Left ventricle myocardium inferior (tissue), 1 donor: ENCODE data around the gene CLVS2. TPM values are rescaled to one million over a fixed set of nuclear protein-coding genes. Genes with fewer than 3 reads are reported as not detected.

Experiments
- DNase-seq: peaks from one replicate; pipeline ENCODE4 v3.0.0-alpha.2; 2020
- H3K27ac ChIP-seq: fragments of 200-600 bp; replicated peaks from 2 replicates; pipeline ENCODE4 v1.8.0; 2021
- H3K27me3 ChIP-seq: fragments of 200-600 bp; 2 replicates; pipeline ENCODE4 v1.8.0; 2021; ENCODE audit warnings: low read depth
- H3K36me3 ChIP-seq: fragments of 200-600 bp; 2 replicates; pipeline ENCODE4 v1.8.0; 2021
- H3K4me1 ChIP-seq: fragments of 200-600 bp; 2 replicates; pipeline ENCODE4 v1.8.0; 2021
- H3K4me3 ChIP-seq: fragments of 200-600 bp; 2 replicates; pipeline ENCODE4 v1.8.0; 2021; ENCODE audit warnings: mild to moderate bottlenecking, moderate library complexity
- H3K9me3 ChIP-seq: fragments of 200-600 bp; replicated peaks from 2 replicates; pipeline ENCODE4 v1.8.0; 2021
- intact Hi-C: fragments of 100-400 bp; cut with micrococcal nuclease; formaldehyde crosslinking; loops from one replicate; pipeline ENCODE4 v1.11.0; 2022
- total RNA-seq: library from RNA; stranded (reverse); fragmentation: NEBNext Ultra II Directional; extraction: Animal tissue kit (Norgen Biotek cat#: 25700); gene quantifications from one replicate; pipeline ENCODE4 v1.2.1, GENCODE V29; 2021
- TF ChIP-seq, protein P1 (sequence below): fragments of 200-600 bp; IDR thresholded peaks from 2 replicates; pipeline ENCODE4 v1.8.0; 2021; ENCODE audit warnings: antibody characterized with exemption, mild to moderate bottlenecking, borderline replicate concordance
- donor health status: DM: no; HTN: yes; CAD: no; lungs with severe emphysema.

The CLVS2 gene
- total RNA-seq, 1 donor from 2014 or later, result 0.05 TPM

DNA sequence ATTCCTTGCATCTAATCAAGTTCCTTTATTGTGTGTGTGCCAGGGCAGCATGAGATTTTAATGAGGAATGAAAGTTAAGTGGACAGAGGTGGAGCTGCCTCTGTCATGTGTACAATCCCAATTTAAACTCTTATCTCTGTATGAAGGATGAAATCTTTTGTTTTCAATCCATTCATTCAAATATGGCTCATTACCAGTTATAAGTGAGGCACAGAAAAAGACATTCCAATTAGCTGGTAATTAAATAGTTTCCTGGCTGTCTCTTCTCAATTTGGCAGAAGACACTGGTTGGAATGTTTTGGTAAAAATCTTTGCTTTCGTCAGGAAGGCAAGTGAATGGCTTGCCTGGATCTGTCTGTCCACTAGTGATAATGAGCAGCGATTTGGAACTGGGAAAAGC, 46.4 kb downstream of the CLVS2 start:
- intact Hi-C loops, result no loop called here
- Histone ChIP-seq H3K4me3 (no peak overlapping the region), H3K27ac (no peak overlapping the region), H3K27me3 (no peaks in the 10 kb centered on the region), H3K9me3 (no peaks in the 10 kb centered on the region), H3K4me1 (no peaks in the 10 kb centered on the region), H3K36me3 (no peaks in the 10 kb centered on the region)
- DNase-seq, result no peak
- TF ChIP-seq, protein P1, sequence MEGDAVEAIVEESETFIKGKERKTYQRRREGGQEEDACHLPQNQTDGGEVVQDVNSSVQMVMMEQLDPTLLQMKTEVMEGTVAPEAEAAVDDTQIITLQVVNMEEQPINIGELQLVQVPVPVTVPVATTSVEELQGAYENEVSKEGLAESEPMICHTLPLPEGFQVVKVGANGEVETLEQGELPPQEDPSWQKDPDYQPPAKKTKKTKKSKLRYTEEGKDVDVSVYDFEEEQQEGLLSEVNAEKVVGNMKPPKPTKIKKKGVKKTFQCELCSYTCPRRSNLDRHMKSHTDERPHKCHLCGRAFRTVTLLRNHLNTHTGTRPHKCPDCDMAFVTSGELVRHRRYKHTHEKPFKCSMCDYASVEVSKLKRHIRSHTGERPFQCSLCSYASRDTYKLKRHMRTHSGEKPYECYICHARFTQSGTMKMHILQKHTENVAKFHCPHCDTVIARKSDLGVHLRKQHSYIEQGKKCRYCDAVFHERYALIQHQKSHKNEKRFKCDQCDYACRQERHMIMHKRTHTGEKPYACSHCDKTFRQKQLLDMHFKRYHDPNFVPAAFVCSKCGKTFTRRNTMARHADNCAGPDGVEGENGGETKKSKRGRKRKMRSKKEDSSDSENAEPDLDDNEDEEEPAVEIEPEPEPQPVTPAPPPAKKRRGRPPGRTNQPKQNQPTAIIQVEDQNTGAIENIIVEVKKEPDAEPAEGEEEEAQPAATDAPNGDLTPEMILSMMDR, result no peak

DNA sequence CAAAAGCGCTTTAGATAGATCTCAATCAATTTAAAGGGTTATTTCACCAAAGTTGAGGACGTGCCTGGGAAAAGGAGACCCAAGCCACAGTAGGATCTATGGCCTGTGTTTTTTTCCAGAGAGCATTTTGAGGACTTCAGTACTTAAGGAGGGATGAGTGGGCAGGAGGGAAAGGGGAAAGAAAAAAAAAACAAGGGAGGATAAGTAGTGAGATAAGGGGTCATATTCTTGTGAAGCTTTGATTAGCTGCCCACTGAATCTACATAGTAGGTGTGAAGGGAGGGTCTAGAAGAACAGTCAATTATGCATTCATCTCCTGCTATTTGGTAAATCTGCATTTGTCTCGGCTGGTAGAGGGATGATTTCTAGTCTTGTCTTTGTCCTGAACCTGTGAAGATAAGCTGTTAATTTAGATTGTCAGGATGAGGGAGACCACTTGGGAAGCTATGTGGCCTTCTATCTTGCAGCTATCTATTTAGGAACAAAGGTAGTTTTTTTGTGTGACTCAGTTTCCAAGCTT, 48.4 kb downstream of the CLVS2 start:
- Histone ChIP-seq H3K4me1 (no peaks in the 10 kb centered on the region), H3K27me3 (no peaks in the 10 kb centered on the region), H3K9me3 (no peaks in the 10 kb centered on the region), H3K36me3 (no peaks in the 10 kb centered on the region), H3K4me3 (no peak overlapping the region), H3K27ac (no peak overlapping the region)
- DNase-seq, result no peak
- intact Hi-C loops, result no loop called here
- TF ChIP-seq, protein P1, result no peak

DNA sequence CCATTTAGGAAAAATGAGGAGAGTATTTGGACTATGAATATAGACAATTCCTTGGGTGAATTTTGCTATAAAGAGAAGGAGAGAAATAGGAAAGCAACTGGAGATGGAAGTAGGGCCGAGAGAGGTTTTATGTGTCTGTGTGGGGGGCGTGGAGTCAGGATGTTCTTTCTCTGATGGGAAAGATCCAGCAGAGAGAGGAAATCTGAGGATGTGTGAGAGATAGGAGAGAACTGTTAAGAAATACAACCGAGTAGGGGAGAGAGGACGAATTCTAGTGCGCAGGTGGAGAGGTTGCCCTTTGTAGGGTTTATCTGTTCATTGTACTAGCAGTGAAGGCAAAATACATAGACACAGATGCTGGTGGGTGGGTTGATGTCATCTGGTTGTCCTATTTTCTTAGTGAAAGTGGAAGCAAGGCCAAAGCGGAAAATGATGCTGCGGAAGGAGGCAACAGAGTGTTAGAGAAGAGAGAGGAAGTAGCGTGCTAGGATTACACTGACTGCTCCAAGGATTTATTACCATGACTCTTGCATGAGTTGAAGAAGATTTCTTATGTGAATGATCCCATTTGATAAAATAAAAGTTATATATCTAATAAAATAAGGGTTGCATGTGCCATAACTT, 57.7 kb downstream of the CLVS2 start:
- Histone ChIP-seq H3K27ac (no peak overlapping the region), H3K9me3 (no peaks in the 10 kb centered on the region), H3K4me3 (no peak overlapping the region), H3K27me3 (no peaks in the 10 kb centered on the region), H3K36me3 (no peaks in the 10 kb centered on the region), H3K4me1 (no peaks in the 10 kb centered on the region)
- intact Hi-C loops, result no loop called here
- TF ChIP-seq, protein P1, result no peak
- no peak for DNase-seq

DNA sequence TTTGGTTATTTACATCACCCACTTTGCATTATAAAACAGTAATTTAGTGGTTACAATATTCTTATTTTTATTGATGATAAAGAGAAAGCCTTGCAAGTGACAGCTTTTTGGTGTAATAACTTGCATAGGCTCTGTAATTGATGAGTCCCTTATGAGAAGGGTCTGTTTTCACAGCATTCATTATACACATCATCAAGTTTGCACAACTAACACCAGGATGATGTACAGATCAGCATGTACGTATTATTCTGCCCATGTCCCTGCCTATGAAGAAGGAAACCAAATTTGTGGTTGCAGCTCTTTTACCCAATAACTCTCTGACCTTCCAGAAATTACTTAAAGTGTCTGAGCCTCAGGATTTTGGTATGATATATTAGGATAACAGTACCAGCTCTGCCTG, 59.2 kb downstream of the CLVS2 start:
- intact Hi-C loops, result no loop called here
- no peaks in the 10 kb centered on the region for H3K4me1 ChIP-seq
- TF ChIP-seq, protein P1, result no peak
- H3K4me3 ChIP-seq, result no peak overlapping the region
- H3K27ac ChIP-seq, result no peak overlapping the region
- no peaks in the 10 kb centered on the region for H3K9me3 ChIP-seq
- DNase-seq, result no peak
- no peaks in the 10 kb centered on the region for H3K27me3 ChIP-seq
- H3K36me3 ChIP-seq, result no peaks in the 10 kb centered on the region

DNA sequence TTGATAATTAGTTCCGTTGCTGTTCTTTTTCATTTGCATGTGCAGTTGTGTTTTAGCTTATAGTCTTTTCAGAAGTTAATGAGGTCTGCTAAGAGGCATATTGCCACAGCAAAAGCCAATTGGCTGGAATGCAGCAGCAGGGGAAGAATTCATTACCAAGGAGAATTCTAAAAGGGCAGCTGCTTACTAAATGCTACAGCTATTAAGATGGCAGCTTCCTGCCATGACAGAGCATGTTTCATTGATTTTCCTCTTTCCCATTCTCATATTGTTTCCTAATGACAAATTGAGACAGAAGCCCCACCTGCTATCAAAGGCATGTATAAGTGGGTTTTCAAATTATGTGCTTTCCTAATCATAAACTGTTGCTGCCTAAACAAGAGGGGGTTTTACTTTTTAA, 66.6 kb downstream of the CLVS2 start:
- Histone ChIP-seq H3K4me3 (no peak overlapping the region), H3K36me3 (no peaks in the 10 kb centered on the region), H3K9me3 (no peaks in the 10 kb centered on the region), H3K27me3 (no peaks in the 10 kb centered on the region), H3K27ac (no peak overlapping the region), H3K4me1 (no peaks in the 10 kb centered on the region)
- no peak for DNase-seq
- TF ChIP-seq, protein P1, result no peak
- intact Hi-C loops, result no loop called here
